Smooth muscle cell (in vitro differentiated cells): ENCODE data around the gene BMP4. TPM values are rescaled to one million over a fixed set of nuclear protein-coding genes. Genes with fewer than 3 reads are reported as not detected.

Experiments used
- DNase-seq: peaks from one replicate; lab custom pipeline; 2025; ENCODE audit not compliant: unreplicated experiment; lab: John Stamatoyannopoulos, UW
- H2AFZ ChIP-seq: fragments of 200-600 bp; sonication (generic); 2 replicates; pipeline ENCODE4 v1.6.0; 2016; ENCODE audit warnings: antibody characterized with exemption, low read depth, mild to moderate bottlenecking
- H3F3A ChIP-seq: fragments of 200-600 bp; sonication (generic); 2 replicates; pipeline ENCODE4 v1.6.0; 2017; ENCODE audit warnings: antibody characterized with exemption, low read depth
- H3K27ac ChIP-seq: fragments of 200-600 bp; sonication (generic); 2 replicates; pipeline ENCODE4 v1.5.1; 2016; ENCODE audit warnings: low read depth, mild to moderate bottlenecking
- H3K27me3 ChIP-seq: fragments of 200-600 bp; sonication (generic); 2 replicates; pipeline ENCODE4 v1.6.1; 2016; ENCODE audit warnings: low read depth, mild to moderate bottlenecking
- H3K36me3 ChIP-seq: fragments of 200-600 bp; sonication (generic); 2 replicates; pipeline ENCODE4 v1.5.1; 2016; ENCODE audit warnings: low read depth
- H3K4me1 ChIP-seq: fragments of 200-600 bp; sonication (generic); 2 replicates; pipeline ENCODE4 v1.5.1; 2016; ENCODE audit warnings: low read depth
- H3K4me2 ChIP-seq: fragments of 200-600 bp; sonication (generic); 2 replicates; pipeline ENCODE4 v1.6.0; 2016; ENCODE audit warnings: mild to moderate bottlenecking
- H3K4me3 ChIP-seq: fragments of 200-600 bp; sonication (generic); 2 replicates; pipeline ENCODE4 v1.5.1; 2016; ENCODE audit warnings: mild to moderate bottlenecking
- H3K79me2 ChIP-seq: fragments of 200-600 bp; sonication (generic); 2 replicates; pipeline ENCODE4 v1.6.0; 2016; ENCODE audit warnings: low read depth, mild to moderate bottlenecking
- H3K9ac ChIP-seq: fragments of 200-600 bp; sonication (generic); 2 replicates; pipeline ENCODE4 v1.6.0; 2016; ENCODE audit warnings: low read depth
- H3K9me3 ChIP-seq: fragments of 200-600 bp; sonication (generic); replicated peaks from 2 replicates; pipeline ENCODE4 v1.5.1; 2016; ENCODE audit warnings: low read depth
- H4K20me1 ChIP-seq: fragments of 200-600 bp; sonication (generic); 2 replicates; pipeline ENCODE4 v1.6.0; 2016; ENCODE audit warnings: low read depth
- CTCF ChIP-seq: fragments of 200-600 bp; sonication (generic); IDR thresholded peaks from 2 replicates; pipeline ENCODE4 v1.5.1; 2017; ENCODE audit warnings: borderline replicate concordance, mild to moderate bottlenecking, antibody characterized with exemption; ENCODE audit not compliant: insufficient read depth, poor library complexity, severe bottlenecking
- WGBS: methylation state at CpG from one replicate; pipeline ENCODE4 v1.1.7; 2016; ENCODE audit warnings: low lambda C conversion rate; 5-methylcytosine and 5-hydroxymethylcytosine counted together
- polyA plus RNA-seq: library from polyadenylated mRNA; unstranded; fragments of >200 nt; fragmentation: Nextera tagmentation; extraction: Ambion mirVana; gene quantifications from 2 replicates; pipeline ENCODE4 v1.2.1, GENCODE V29; 2016
- total RNA-seq: library from RNA; depleted of rRNA; stranded (reverse); fragments of >200 nt; gene quantifications from 2 replicates; pipeline ENCODE4 v1.2.3, GENCODE V29; 2014

Gene BMP4
- total and polyA plus RNA-seq, 2 experiments from 2014 or later = 30.5 to 38.2 TPM

DNA sequence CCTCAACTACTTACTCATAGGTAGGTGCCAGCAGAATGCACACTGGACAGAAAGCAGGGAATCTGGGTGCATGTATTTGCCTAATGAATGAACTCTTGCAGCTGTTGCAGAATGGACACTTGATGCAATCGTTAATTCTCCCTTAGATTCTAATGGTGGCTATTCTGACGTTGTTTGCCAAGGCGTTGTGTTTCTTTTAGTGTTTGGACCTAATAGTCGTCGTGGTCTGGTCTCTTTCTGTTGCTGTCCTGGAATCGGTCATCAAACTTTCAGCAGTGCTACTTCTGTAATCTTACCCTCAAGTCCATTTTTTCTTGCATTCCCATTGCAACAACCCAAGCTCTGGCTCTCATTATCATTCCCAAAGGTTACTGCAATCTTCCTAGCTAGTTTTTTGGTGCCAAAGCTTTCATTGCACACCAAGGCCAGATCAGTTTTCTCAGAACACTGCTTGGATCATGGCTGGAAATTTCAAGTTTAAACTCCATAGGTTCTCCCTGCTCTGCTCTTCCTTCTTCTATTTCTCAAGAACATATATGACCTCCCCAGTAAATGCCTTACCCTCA lies 31.3 kb downstream of the BMP4 start:
- Histone ChIP-seq H3K27ac (peak overlapping the region; percentile 11), H4K20me1 (no peaks in the 10 kb centered on the region), H3F3A (peaks cover 7% of the 10 kb centered on the region), H3K4me3 (no peak overlapping the region), H3K9me3 (no peaks in the 10 kb centered on the region), H3K9ac (no peak overlapping the region), H3K79me2 (no peaks in the 10 kb centered on the region), H3K36me3 (no peaks in the 10 kb centered on the region), H2AFZ (no peak overlapping the region), H3K4me2 (peak overlapping the region; percentile 70), H3K4me1 (peaks cover 9% of the 10 kb centered on the region), H3K27me3 (no peaks in the 10 kb centered on the region)
- no peak for DNase-seq
- 49% methylated on average over 6 of the region's 6 CpGs for WGBS
- TF ChIP-seq CTCF = no peak

- under 1% methylated on average over 4 of the region's 4 CpGs for WGBS
- Histone ChIP-seq H2AFZ (no peak overlapping the region), H3K4me1 (peaks cover 5% of the 10 kb centered on the region), H3K36me3 (no peaks in the 10 kb centered on the region), H3K9ac (no peak overlapping the region), H3K27ac (peak overlapping the region; percentile 48), H3K27me3 (no peaks in the 10 kb centered on the region), H3K9me3 (no peaks in the 10 kb centered on the region), H4K20me1 (no peaks in the 10 kb centered on the region), H3K4me3 (no peak overlapping the region), H3F3A (peaks cover 3% of the 10 kb centered on the region), H3K79me2 (no peaks in the 10 kb centered on the region), H3K4me2 (peak overlapping the region; percentile 70)
- no peak for TF ChIP-seq CTCF
- DNase-seq = no peak
Measured at GRCh38 chr14:53924753-53925152, 31.9 kb downstream of the BMP4 start.

DNA sequence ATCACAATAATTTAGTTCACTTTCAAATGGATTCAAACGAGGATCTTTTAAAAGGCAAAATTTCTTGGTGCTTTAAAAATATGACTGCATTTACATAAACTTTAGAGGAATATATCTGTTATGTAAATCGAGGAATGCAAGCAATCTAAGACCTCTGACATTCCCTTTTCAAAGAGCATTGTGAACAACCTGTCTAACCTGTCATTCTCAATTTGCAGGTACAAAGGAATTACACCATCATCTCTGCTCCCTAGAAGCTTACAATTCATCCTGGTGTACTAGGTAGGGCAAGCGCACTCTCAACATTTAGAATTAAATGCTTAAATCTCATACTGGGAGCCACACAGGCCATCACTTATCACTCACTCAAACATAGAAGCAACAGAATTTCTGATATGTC lies 35.6 kb downstream of the BMP4 start:
- H3K4me1 ChIP-seq = peaks cover 5% of the 10 kb centered on the region
- H3K79me2 ChIP-seq = no peaks in the 10 kb centered on the region
- H3K4me3 ChIP-seq = no peak overlapping the region
- H3F3A ChIP-seq = no peaks in the 10 kb centered on the region
- H3K27ac ChIP-seq = no peak overlapping the region
- no peaks in the 10 kb centered on the region for H3K36me3 ChIP-seq
- no peaks in the 10 kb centered on the region for H3K9me3 ChIP-seq
- no peak overlapping the region for H3K4me2 ChIP-seq
- no peaks in the 10 kb centered on the region for H3K27me3 ChIP-seq
- no peak overlapping the region for H2AFZ ChIP-seq
- DNase-seq = no peak
- TF ChIP-seq CTCF = no peak
- no peaks in the 10 kb centered on the region for H4K20me1 ChIP-seq
- 39% methylated on average over 3 of the region's 3 CpGs for WGBS
- no peak overlapping the region for H3K9ac ChIP-seq

GRCh38 chr14:53916239-53916638 lies 40.4 kb downstream of the BMP4 start:
- 93% methylated on average over 1 of the region's 1 CpG for WGBS
- H3K4me1 ChIP-seq = no peaks in the 10 kb centered on the region
- H4K20me1 ChIP-seq = no peaks in the 10 kb centered on the region
- H3K36me3 ChIP-seq = no peaks in the 10 kb centered on the region
- no peak for TF ChIP-seq CTCF
- H3K9me3 ChIP-seq = no peaks in the 10 kb centered on the region
- no peak overlapping the region for H3K4me2 ChIP-seq
- H3F3A ChIP-seq = no peaks in the 10 kb centered on the region
- H3K4me3 ChIP-seq = no peak overlapping the region
- DNase-seq = no peak
- no peaks in the 10 kb centered on the region for H3K27me3 ChIP-seq
- no peak overlapping the region for H3K9ac ChIP-seq
- no peak overlapping the region for H3K27ac ChIP-seq
- no peak overlapping the region for H2AFZ ChIP-seq
- H3K79me2 ChIP-seq = no peaks in the 10 kb centered on the region
